Measurements from ENCODE around the gene TGFBRAP1.
"Not testable (repeated sequence)": the region's sequence is repeated elsewhere in the genome, so short reads cannot be mapped to it uniquely, and the experiment has no call there.

TGFBRAP1 gene

GRCh38 chr2:105269426-105269825 is 60.1 kb downstream of the TGFBRAP1 start:
- no peak for DNase-seq

DNA sequence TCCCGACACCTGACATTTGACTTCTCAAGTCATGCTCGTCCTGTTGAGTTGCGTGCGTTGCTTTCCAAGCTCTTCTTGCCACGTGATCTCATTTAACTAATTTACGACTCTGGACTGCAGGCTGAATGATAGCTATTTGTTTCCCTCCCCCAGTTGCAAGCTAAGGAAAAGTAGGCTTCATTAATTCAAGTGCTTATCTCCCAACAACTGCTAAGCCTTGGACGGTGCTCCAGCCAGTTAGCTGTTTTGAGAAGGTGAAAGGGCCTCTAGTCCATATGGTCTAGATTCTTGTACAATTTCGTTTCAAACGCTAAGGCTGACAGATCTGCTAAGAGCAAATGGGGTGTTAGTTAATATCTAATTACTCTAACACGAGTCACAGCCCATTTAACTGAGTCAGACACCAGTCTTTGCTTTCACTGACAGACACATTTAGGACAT is 66.9 kb downstream of the TGFBRAP1 start:
- DNase-seq: no peak

GRCh38 chr2:105261061-105261460 is 68.5 kb downstream of the TGFBRAP1 start:
- no peak for DNase-seq

DNA sequence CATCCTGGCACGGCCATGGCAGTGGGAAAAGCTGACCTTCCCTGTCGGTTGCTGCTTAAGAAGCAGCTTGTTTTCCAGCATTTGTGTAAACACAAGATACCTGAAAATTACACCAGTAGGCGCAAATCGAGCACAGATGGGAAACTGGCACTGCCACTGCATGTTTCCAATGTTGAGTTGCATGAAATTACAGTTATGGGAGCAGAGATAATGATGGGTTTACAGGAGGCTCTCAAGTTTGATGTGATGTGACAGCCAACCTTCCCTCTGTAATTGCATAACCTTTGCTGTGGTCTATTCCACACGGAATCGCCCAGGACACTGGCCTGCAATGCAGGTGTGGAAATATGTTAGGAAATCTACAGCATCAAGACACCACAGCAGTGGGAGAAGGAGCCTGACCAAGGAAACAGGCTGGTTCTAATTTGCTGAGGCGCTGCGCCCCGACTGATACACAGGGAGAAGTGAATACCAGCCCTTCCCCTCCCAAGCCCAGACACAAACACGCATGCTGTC is 70.6 kb downstream of the TGFBRAP1 start:
- no peak for DNase-seq

- no peak for DNase-seq
These were observed 71.6 kb downstream of the TGFBRAP1 start for GRCh38 chr2:105257981-105258380.

DNA sequence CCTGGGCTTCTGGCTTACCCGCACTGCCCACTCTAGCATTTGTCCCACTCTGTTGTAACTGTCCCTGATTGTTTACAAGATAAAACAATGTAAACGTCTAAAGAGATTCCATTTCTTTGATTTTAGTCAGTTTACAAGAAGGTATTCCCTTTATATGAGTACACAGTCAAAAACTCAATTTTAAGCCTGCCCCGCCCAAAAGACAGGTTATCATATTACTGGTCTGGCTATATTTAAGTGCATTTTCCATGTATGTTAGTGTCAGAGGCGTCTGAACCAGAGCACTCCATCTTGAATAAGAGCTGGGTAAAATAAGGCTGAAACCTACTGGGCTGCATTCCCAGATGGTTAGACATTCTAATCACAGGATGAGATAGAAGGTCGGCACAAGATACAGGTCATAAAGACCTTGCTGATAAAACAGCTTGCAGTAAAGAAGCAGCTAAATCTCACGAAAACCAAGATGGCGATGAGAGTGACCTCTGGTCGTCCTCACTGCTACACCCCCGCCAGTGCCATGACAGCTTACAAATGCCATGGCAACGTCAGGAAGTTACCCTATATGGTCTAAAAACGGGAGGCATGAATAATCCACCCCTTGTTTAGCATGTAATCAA is 73.0 kb downstream of the TGFBRAP1 start:
- no peak for DNase-seq

DNA sequence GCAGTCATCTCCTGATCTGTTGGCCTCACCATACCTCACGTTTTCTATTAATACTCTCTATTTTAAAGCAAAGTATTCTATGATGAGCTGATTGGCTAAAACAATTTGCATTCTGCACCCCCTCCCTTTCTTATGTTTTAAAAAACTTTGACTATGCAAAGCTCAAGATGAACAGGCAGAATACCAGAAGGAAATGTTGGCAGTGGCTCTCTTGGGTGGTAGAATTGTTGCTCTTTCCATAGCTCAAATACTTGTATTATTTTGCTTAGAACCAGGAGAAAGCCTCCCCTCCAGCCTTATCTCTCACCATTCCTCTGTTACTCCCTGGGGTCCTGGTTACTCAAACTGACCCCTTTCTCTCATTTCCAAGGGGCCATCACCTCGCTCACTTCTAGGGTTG is 73.6 kb downstream of the TGFBRAP1 start:
- no peak for DNase-seq

DNA sequence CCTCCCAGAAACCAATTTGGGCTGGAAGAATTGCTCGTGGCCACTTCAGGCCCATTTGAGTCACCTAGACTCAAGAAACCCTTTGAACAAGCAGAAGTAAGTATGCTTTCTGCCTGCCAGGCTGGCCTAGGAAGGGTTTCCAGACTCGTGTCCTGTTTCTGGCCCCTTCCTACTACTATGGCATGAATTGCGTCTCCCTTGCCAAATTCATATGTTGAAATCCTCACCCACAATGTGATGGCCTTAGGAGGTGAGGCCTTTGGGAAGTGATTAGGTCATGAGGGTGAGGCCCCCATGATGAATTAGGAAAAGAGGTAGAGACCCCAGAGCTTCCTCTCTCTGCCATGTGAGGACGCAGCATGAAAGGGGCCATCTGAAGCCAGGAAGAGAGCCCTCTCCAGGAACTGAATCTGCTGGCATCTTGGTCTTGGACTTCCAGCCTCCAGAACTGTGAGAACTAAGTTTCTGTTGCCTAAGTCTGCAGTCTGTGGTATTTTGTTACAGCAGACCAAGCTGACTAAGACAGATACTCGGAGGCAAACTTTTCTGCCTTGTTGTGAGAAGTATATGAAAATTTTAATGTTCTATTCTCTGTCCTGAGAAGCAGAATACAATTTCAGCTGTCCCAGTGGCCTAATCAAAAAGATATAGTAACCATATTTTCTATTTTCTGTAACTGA is 74.9 kb downstream of the TGFBRAP1 start:
- DNase-seq: no peak

DNA sequence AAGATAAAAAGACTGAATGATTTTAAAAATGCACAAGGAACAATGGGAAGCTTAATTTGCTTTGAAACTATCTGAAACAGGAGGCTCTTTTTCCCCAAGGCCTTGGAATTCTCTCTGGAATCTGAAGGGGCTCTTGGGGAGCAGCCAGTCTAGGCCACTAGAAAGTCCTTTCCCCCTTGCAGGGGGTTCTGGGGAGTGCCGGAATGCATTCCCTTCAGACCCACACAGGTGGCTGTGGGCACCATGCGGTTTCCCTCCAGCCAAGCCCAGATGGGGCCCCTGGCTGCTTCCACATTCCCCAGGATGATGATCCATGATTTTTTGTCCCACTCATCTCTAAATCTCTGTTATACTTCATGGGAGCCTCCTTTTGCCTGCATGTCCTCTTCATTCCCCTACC is 77.3 kb downstream of the TGFBRAP1 start:
- DNase-seq: no peak

GRCh38 chr2:105251016-105251648 is 78.4 kb downstream of the TGFBRAP1 start:
- not testable (repeated sequence) for DNase-seq

DNA sequence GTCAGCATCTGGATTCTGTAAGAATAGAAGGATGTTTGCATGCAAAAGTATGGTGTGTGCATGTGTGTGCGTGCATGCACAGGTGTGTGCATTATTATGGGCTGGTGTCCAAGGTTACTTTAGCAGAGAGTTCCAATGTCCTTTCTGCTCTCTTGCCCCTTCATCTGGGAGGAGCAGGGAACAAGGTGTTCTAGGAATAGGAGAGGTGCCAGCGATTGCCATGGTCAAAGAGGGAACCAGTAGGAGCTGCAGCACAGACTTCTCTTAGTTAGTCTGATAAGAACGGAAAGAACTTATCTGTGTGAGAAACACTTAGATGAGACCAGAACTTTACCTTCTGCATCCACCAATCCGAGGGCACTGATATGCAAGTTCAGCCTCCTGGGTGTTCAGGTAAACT is 79.6 kb downstream of the TGFBRAP1 start:
- DNase-seq: no peak

DNA sequence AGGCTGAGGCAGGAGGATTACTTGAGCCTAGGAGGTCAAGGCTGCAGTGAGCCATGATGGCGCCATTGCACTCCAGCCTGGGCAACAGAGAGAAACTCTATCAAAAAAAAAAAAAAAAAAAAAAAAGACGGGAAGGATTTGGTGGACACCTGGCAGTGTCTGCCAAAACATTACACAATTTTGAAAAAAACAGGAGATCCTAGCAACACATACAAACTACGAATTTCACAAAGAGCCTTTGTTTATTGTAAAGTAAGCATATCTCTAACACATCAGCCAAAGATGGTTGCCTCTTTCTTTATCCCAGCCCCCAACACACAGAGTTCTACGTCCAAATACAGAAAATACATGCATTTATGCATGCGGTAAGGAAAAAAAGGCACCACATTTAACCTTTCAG is 80.4 kb downstream of the TGFBRAP1 start:
- DNase-seq: no peak

- no peak for DNase-seq
These were observed 81.0 kb downstream of the TGFBRAP1 start for GRCh38 chr2:105248316-105249070.

DNA sequence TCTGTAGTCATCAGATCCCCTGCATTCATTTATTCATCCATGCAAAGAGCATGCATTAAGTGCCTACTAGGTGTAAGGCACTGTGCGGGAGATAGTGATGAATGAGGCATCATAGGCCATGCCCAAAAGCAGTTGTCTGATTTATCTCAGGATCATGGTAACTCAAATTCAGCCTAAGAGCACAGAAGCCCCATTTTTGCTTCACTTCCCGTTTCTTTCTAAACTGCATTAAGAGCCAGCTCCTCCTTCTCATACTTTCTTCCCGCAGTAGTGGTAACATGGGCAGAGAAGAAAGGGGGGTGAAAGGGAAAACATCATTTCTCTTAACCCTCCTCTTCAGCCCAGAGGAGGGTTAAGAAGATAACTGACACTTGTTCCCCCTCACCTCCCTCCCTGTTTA is 85.1 kb downstream of the TGFBRAP1 start:
- no peak for DNase-seq

DNA sequence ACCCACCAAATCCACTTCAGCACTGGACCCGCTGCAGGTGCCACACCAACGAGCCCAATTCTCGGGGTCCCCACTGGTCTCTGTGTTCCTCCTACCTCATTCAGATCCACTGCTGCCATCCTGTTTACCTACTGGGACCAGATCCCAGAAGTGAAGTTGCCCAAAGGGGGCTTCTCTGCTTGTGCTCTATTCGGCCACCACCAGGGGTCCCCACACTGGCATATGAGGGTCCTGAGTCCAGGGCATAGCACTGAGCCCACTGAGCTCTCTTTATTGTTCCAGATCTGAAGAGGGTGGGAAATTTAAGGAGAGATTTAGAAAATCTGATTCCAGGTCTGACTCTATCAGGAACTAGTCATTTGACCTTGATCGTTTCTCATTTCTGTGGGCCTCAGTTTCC is 85.6 kb downstream of the TGFBRAP1 start:
- DNase-seq: no peak

GRCh38 chr2:105242286-105242993 is 87.1 kb downstream of the TGFBRAP1 start:
- no peak for DNase-seq

DNA sequence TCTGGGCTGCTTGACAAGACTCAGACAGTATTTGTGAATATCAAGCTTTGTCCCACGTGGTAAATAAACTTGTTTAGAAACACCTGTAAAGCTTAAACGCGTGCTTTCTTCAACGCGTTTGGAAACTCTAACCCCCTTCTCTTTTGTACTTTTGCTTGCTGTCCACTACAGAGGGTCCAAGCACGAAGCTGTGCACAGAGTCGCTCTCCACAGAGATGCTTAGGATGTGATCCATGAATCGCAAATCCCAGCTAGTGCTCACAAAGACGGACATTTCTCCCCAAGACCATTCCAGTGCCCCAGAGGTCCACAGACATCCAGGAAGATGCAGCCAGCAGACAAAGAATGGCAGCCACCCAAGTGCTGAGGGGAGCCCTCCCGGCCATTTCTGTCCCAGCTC is 88.1 kb downstream of the TGFBRAP1 start, which contains the start of gene GPR45:
Gene GPR45 (plus strand): TSS at position 301 of the 400 bp plus-strand sequence. CDS start 116 bp downstream, outside the sequence.
- no peak for DNase-seq

DNA sequence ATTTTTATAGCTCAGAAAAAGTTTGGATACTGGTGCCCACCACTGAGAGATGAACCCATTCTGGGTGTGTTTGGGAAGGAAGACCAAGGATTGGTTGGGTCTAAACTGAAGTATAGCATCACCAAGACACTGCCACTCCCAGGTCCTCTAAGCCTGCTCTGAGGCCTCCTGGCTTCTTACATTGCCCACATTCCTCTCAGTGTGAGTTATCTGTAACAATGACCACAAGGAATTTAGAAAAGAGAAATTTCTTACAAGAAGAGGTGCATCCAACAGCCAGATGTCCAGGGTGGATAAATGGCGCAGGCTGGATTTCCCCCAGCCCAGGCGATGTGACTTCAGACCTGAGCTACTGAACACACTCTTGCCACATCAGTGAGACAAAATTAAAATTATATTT is 89.6 kb downstream of the TGFBRAP1 start:
- DNase-seq: no peak

- DNase-seq: no peak
These were observed 90.8 kb downstream of the TGFBRAP1 start for GRCh38 chr2:105238664-105239240.

GRCh38 chr2:105237045-105237765 is 92.3 kb downstream of the TGFBRAP1 start:
- DNase-seq: no peak

DNA sequence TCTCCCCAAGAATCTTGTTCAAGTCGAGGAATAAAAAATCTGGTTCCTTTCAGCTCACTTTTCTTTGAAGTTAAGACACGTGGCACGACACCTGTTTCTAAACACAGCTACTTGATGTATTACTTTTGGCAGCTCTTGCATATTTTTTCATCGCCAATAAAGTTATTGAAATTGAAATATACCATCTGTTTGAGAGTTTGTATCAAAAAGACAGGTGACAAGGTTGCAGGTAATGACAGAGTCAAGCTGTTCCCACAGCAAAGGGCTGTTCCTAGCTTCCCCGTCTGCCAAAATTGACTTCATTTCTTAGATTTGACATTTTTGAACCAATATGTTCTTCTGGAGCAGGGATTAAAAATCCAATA is 93.5 kb downstream of the TGFBRAP1 start:
- no peak for DNase-seq
